Esophagus squamous epithelium (tissue), 5 donors: ENCODE data around the gene PPP2R5B. TPM values are rescaled to one million over a fixed set of nuclear protein-coding genes. Genes with fewer than 3 reads are reported as not detected.

Experiments
- DNase-seq: peaks from one replicate; lab custom pipeline; 2025; lab: John Stamatoyannopoulos, UW
- H3K27ac ChIP-seq, 4 donors: fragments of 200-600 bp; sonication (generic); one replicate each; pipeline ENCODE4 v1.5.1; 2016 to 2019; ENCODE audit warnings: mild to moderate bottlenecking in 1 of 4
- H3K27me3 ChIP-seq, 4 donors: fragments of 200-600 bp; sonication (generic); 1 replicate in 3 of 4; 2 replicates in 1 of 4; pipeline versions ENCODE4 v1.5.1 to v1.6.0; 2017 to 2021; ENCODE audit warnings: antibody characterized with exemption in 1 of 4
- H3K36me3 ChIP-seq, 3 donors: fragments of 200-600 bp; sonication (generic); one replicate each; pipeline ENCODE4 v1.5.1; 2016 to 2019
- H3K4me1 ChIP-seq, 3 donors: fragments of 200-600 bp; sonication (generic); one replicate each; pipeline ENCODE4 v1.5.1; 2017 to 2019
- H3K4me3 ChIP-seq, 4 donors: fragments of 200-600 bp; sonication (generic); 1 replicate in 3 of 4; 2 replicates in 1 of 4; pipeline ENCODE4 v1.5.1; 2016 to 2019; ENCODE audit warnings: mild to moderate bottlenecking in 2 of 4, moderate library complexity in 1 of 4
- H3K9me3 ChIP-seq, 3 donors: fragments of 200-600 bp; sonication (generic); one replicate each; pipeline ENCODE4 v1.5.1; 2016 to 2019
- CTCF ChIP-seq, 6 experiments: fragments of 450-650 bp in 4 of 6; fragments of 200-600 bp in 2 of 6; sonication (generic) in 2 of 6; IDR thresholded peaks; one replicate each; pipeline ENCODE4 v1.5.1; 2016 to 2019; ENCODE audit warnings: antibody characterized with exemption in 6 of 6, mild to moderate bottlenecking in 4 of 6, moderate library complexity in 4 of 6
- POLR2A ChIP-seq, 4 donors: fragments of 450-650 bp; IDR thresholded peaks; one replicate each; pipeline ENCODE4 v1.6.1; 2017; ENCODE audit warnings: antibody characterized with exemption in 4 of 4, mild to moderate bottlenecking in 4 of 4, moderate library complexity in 3 of 4
- WGBS, 2 donors: methylation state at CpG; one replicate each; pipeline ENCODE4 v1.1.5; 2018; 5-methylcytosine and 5-hydroxymethylcytosine counted together
- intact Hi-C: fragments of 100-400 bp; cut with DNase I; formaldehyde crosslinking; loops from one replicate; pipeline ENCODE4 v1.15.0; 2022
- total RNA-seq, 4 donors: library from RNA; depleted of rRNA; stranded (reverse); fragments of >200 nt; gene quantifications; one replicate each; pipeline ENCODE4 v1.1.0, GENCODE V29; 2016
- donor health status: DM: yes; HTN: yes; CAD: no.

The PPP2R5B gene
- total RNA-seq, 4 donors from 2014 or later, result 7.7 to 10.5 (median 8.6) TPM

- H3K27me3 ChIP-seq, result no peaks in the 10 kb centered on the region
- no peaks in the 10 kb centered on the region for H3K9me3 ChIP-seq
- intact Hi-C loops, result no loop called here
- peaks cover 0 to 9% (median 5%) of the 10 kb centered on the region in 3 donors for H3K4me1 ChIP-seq
- no peak for TF ChIP-seq POLR2A (IDR thresholded peaks at IDR 0.05)
- no peak for TF ChIP-seq CTCF (IDR thresholded peaks at IDR 0.05)
- DNase-seq, result no peak
- H3K36me3 ChIP-seq, result peaks cover 27 to 100% (median 29%) of the 10 kb centered on the region in 3 donors
- H3K27ac ChIP-seq, result no peak overlapping the region
- H3K4me3 ChIP-seq, result no peak overlapping the region
- 44 to 47% methylated on average over 8 of the region's 14 CpGs for WGBS, 2 donors
These were observed 24.2 kb upstream of the PPP2R5B start for GRCh38 chr11:64900263-64900678.

- intact Hi-C loops, result no loop called here
- Histone ChIP-seq H3K27ac (no peak overlapping the region), H3K9me3 (no peaks in the 10 kb centered on the region), H3K36me3 (peaks cover 29 to 100% (median 32%) of the 10 kb centered on the region in 3 donors), H3K4me3 (no peak overlapping the region), H3K27me3 (no peaks in the 10 kb centered on the region), H3K4me1 (peaks cover 0 to 9% (median 5%) of the 10 kb centered on the region in 3 donors)
- TF ChIP-seq CTCF (IDR thresholded peaks at IDR 0.05) (no peak), POLR2A (IDR thresholded peaks at IDR 0.05) (no peak)
- DNase-seq, result no peak
- WGBS, 2 donors, result 89% methylated on average over 4 of the region's 17 CpGs; no CpG with 5 or more reads in 1 of the 2 donors
These were observed 23.7 kb upstream of the PPP2R5B start for GRCh38 chr11:64900774-64901173.

- TF ChIP-seq POLR2A (IDR thresholded peaks at IDR 0.05) (no peak), CTCF (IDR thresholded peaks at IDR 0.05) (no peak)
- Histone ChIP-seq H3K9me3 (no peaks in the 10 kb centered on the region), H3K27me3 (no peaks in the 10 kb centered on the region), H3K27ac (no peak overlapping the region), H3K4me1 (peaks cover 0 to 9% (median 5%) of the 10 kb centered on the region in 3 donors), H3K36me3 (peaks cover 34 to 100% (median 43%) of the 10 kb centered on the region in 3 donors), H3K4me3 (no peak overlapping the region)
- 80% methylated on average over 1 of the region's 30 CpGs; no CpG with 5 or more reads in 1 of the 2 donors for WGBS, 2 donors
- no peak for DNase-seq
- intact Hi-C loops, result no loop called here
These were observed 22.2 kb upstream of the PPP2R5B start for GRCh38 chr11:64902102-64902900.

GRCh38 chr11:64903291-64903833 is 21.1 kb upstream of the PPP2R5B start:
- intact Hi-C loops, result no loop called here
- H3K4me1 ChIP-seq, result peaks cover 0 to 9% (median 5%) of the 10 kb centered on the region in 3 donors
- H3K4me3 ChIP-seq, result no peak overlapping the region
- DNase-seq, result no peak
- WGBS, 2 donors, result 95 to 100% methylated on average over 1 to 10 of the region's 23 CpGs
- H3K36me3 ChIP-seq, result peaks cover 24 to 100% (median 49%) of the 10 kb centered on the region in 3 donors
- no peaks in the 10 kb centered on the region for H3K9me3 ChIP-seq
- no peak overlapping the region for H3K27ac ChIP-seq
- no peaks in the 10 kb centered on the region for H3K27me3 ChIP-seq
- TF ChIP-seq CTCF (IDR thresholded peaks at IDR 0.05) (no peak), POLR2A (IDR thresholded peaks at IDR 0.05) (no peak)
